T-helper 1 cell (primary cell): ENCODE measurements around the gene CDH23.

ENCODE experiments used
- DNase-seq, 5 donors: peaks; one replicate each; pipeline ENCODE4 v3.0.0-alpha.2; 2012 to 2020

The CDH23 gene

GRCh38 chr10:71606257-71607081 is 209.7 kb downstream of the CDH23 start:
- DNase-seq = no peak

- DNase-seq = no peak
Measured at GRCh38 chr10:71607082-71607443, 210.3 kb downstream of the CDH23 start.

- peak in 4 of 5 donors; percentile 29 to 46 (median 31) for DNase-seq
Measured at GRCh38 chr10:71608819-71609768, 212.4 kb downstream of the CDH23 start.

GRCh38 chr10:71610651-71611050 is 213.9 kb downstream of the CDH23 start:
- no peak for DNase-seq

GRCh38 chr10:71611131-71611530 is 214.4 kb downstream of the CDH23 start:
- DNase-seq = no peak

- DNase-seq = no peak
Measured at GRCh38 chr10:71611709-71612422, 215.1 kb downstream of the CDH23 start.

- no peak for DNase-seq
Measured at GRCh38 chr10:71613261-71613777, 216.6 kb downstream of the CDH23 start.

GRCh38 chr10:71613877-71614276 is 217.2 kb downstream of the CDH23 start:
- no peak for DNase-seq

- DNase-seq = no peak
Measured at GRCh38 chr10:71614946-71615345, 218.2 kb downstream of the CDH23 start.

- no peak for DNase-seq
Measured at GRCh38 chr10:71615538-71616329, 219.0 kb downstream of the CDH23 start.

GRCh38 chr10:71616817-71617654 is 220.3 kb downstream of the CDH23 start:
- no peak for DNase-seq

- DNase-seq = no peak
Measured at GRCh38 chr10:71618176-71618575, 221.5 kb downstream of the CDH23 start.

- no peak for DNase-seq
Measured at GRCh38 chr10:71618598-71618997, 221.9 kb downstream of the CDH23 start.

- no peak for DNase-seq
Measured at GRCh38 chr10:71620642-71621041, 223.9 kb downstream of the CDH23 start.

- no peak for DNase-seq
Measured at GRCh38 chr10:71621231-71622153, 224.8 kb downstream of the CDH23 start.

- DNase-seq = no peak
Measured at GRCh38 chr10:71622154-71622526, 225.4 kb downstream of the CDH23 start.

GRCh38 chr10:71622616-71623015 is 225.9 kb downstream of the CDH23 start:
- no peak for DNase-seq

- no peak for DNase-seq
Measured at GRCh38 chr10:71623098-71623985, 226.6 kb downstream of the CDH23 start.

GRCh38 chr10:71623986-71624291 is 227.2 kb downstream of the CDH23 start:
- DNase-seq = no peak
